WERI-Rb-1 (cell line): ENCODE results near the gene UCK2.

ENCODE experiments used
- DNase-seq: peaks from one replicate; pipeline ENCODE4 v3.0.0-alpha.2; 2020
- H3K27ac ChIP-seq: fragments of 250-450 bp; sonication (Bioruptor Pico); 2 replicates; pipeline ENCODE4 v1.5.1; 2020; ENCODE audit warnings: mild to moderate bottlenecking, moderate library complexity
- H3K27me3 ChIP-seq: fragments of 250-450 bp; sonication (Bioruptor Pico); 2 replicates; pipeline ENCODE4 v1.5.1; 2021; ENCODE audit warnings: mild to moderate bottlenecking, low read depth, moderate library complexity; ENCODE audit not compliant: insufficient read depth, severe bottlenecking
- H3K36me3 ChIP-seq: fragments of 250-450 bp; sonication (Bioruptor Pico); 2 replicates; pipeline ENCODE4 v1.5.1; 2020; ENCODE audit warnings: mild to moderate bottlenecking, moderate library complexity
- H3K4me3 ChIP-seq: 2 replicates; pipeline ENCODE4 v1.5.1; 2011; ENCODE audit warnings: low read depth, mild to moderate bottlenecking, control low read depth, low read length
- H3K9me3 ChIP-seq: fragments of 250-450 bp; sonication (Bioruptor Pico); 2 replicates; pipeline ENCODE4 v1.5.1; 2021; ENCODE audit warnings: mild to moderate bottlenecking, moderate library complexity; ENCODE audit not compliant: severe bottlenecking
- CTCF ChIP-seq: IDR thresholded peaks from 2 replicates; pipeline ENCODE4 v1.5.1; 2011; ENCODE audit warnings: low read depth, mild to moderate bottlenecking, control low read depth, inconsistent platforms, low read length

Gene UCK2

GRCh38 chr1:165958306-165958705, 130.9 kb downstream of the UCK2 start:
- Histone ChIP-seq H3K36me3 (no peaks in the 10 kb centered on the region), H3K4me3 (no peak overlapping the region), H3K27ac (no peak overlapping the region), H3K27me3 (no peaks in the 10 kb centered on the region), H3K9me3 (no peaks in the 10 kb centered on the region)
- no peak for TF ChIP-seq CTCF
- peak; percentile 17 for DNase-seq

GRCh38 chr1:165960136-165960535, 132.7 kb downstream of the UCK2 start:
- Histone ChIP-seq H3K9me3 (no peaks in the 10 kb centered on the region), H3K36me3 (no peaks in the 10 kb centered on the region), H3K27ac (no peak overlapping the region), H3K27me3 (no peaks in the 10 kb centered on the region), H3K4me3 (no peak overlapping the region)
- DNase-seq, result no peak
- TF ChIP-seq CTCF, result no peak

GRCh38 chr1:165960881-165961280, 133.5 kb downstream of the UCK2 start:
- no peak for TF ChIP-seq CTCF
- H3K9me3 ChIP-seq, result no peaks in the 10 kb centered on the region
- no peak for DNase-seq
- H3K36me3 ChIP-seq, result no peaks in the 10 kb centered on the region
- H3K27me3 ChIP-seq, result no peaks in the 10 kb centered on the region
- no peak overlapping the region for H3K4me3 ChIP-seq
- H3K27ac ChIP-seq, result no peak overlapping the region
